ENCODE measurements around the gene SESTD1. TPM values are rescaled to one million over a fixed set of nuclear protein-coding genes. Genes with fewer than 3 reads are reported as not detected.

Gene SESTD1
- polyA plus RNA-seq, 1 donor from 2014 or later: 39.5 TPM

GRCh38 chr2:179233083-179233490, 31.5 kb downstream of the SESTD1 start:
- peaks cover 60% of the 10 kb centered on the region for H3K79me2 ChIP-seq (replicated peaks; ENCODE audit: insufficient read depth, low read length)
- TF ChIP-seq SMC3 (conservative IDR thresholded peaks at IDR 0.05; ENCODE audit: poor library complexity) (no peak), TAF1 (IDR thresholded peaks at IDR 0.05; ENCODE audit: low read depth) (no peak), POLR2AphosphoS5 (IDR thresholded peaks at IDR 0.05) (no peak), CTCF (IDR thresholded peaks at IDR 0.05; ENCODE audit: poor library complexity, severe bottlenecking) (no peak)

GRCh38 chr2:179226961-179227259, 37.7 kb downstream of the SESTD1 start:
- Histone ChIP-seq H3K4me3 (ENCODE audit: low read length) (no peak overlapping the region), H3K9ac (ENCODE audit: low read length) (no peak overlapping the region), H4K20me1 (ENCODE audit: insufficient read depth) (no peaks in the 10 kb centered on the region), H3K27ac (ENCODE audit: low read length) (no peak overlapping the region), H3K79me2 (replicated peaks; ENCODE audit: insufficient read depth, low read length) (peaks cover 77% of the 10 kb centered on the region), H3K36me3 (ENCODE audit: insufficient read depth, low read length) (no peaks in the 10 kb centered on the region), H3K9me3 (ENCODE audit: low read length) (no peaks in the 10 kb centered on the region), H3F3A (ENCODE audit: insufficient read depth, low read length, poor library complexity, severe bottlenecking) (no peaks in the 10 kb centered on the region), H3K9me2 (ENCODE audit: insufficient read depth, low read length) (no peaks in the 10 kb centered on the region), H3K27me3 (ENCODE audit: insufficient read depth, low read depth, low read length) (no peaks in the 10 kb centered on the region), H2AFZ (ENCODE audit: low read depth, low read length) (no peak overlapping the region), H3K4me2 (ENCODE audit: low read length) (no peak overlapping the region)
- TF ChIP-seq POLR2AphosphoS5 (IDR thresholded peaks at IDR 0.05): no peak
- no peak for TF ChIP-seq EP300 (conservative IDR thresholded peaks at IDR 0.05; ENCODE audit: poor library complexity, severe bottlenecking)
- no peak for TF ChIP-seq REST (IDR thresholded peaks at IDR 0.05; ENCODE audit: borderline replicate concordance)
- no peak for TF ChIP-seq RAD21 (conservative IDR thresholded peaks at IDR 0.05)

More at GRCh38 chr2:179233083-179233490, 31.5 kb downstream of the SESTD1 start:
- Histone ChIP-seq H3K27me3 (ENCODE audit: insufficient read depth, low read depth, low read length) (no peaks in the 10 kb centered on the region), H3K36me3 (ENCODE audit: insufficient read depth, low read length) (no peaks in the 10 kb centered on the region), H3F3A (ENCODE audit: insufficient read depth, low read length, poor library complexity, severe bottlenecking) (no peaks in the 10 kb centered on the region), H3K27ac (ENCODE audit: low read length) (no peak overlapping the region), H3K4me3 (ENCODE audit: low read length) (no peak overlapping the region), H4K20me1 (ENCODE audit: insufficient read depth) (no peaks in the 10 kb centered on the region), H3K9me3 (ENCODE audit: low read length) (no peaks in the 10 kb centered on the region), H3K4me2 (ENCODE audit: low read length) (no peak overlapping the region), H3K9me2 (ENCODE audit: insufficient read depth, low read length) (no peaks in the 10 kb centered on the region), H2AFZ (ENCODE audit: low read depth, low read length) (no peak overlapping the region), H3K9ac (ENCODE audit: low read length) (no peak overlapping the region)

- no peaks in the 10 kb centered on the region for H3K27me3 ChIP-seq (ENCODE audit: insufficient read depth, low read depth, low read length)
- H3F3A ChIP-seq (ENCODE audit: insufficient read depth, low read length, poor library complexity, severe bottlenecking): no peaks in the 10 kb centered on the region
- no peaks in the 10 kb centered on the region for H3K9me3 ChIP-seq (ENCODE audit: low read length)
- H4K20me1 ChIP-seq (ENCODE audit: insufficient read depth): no peaks in the 10 kb centered on the region
- no peak overlapping the region for H3K9ac ChIP-seq (ENCODE audit: low read length)
- TF ChIP-seq EZH2 (IDR thresholded peaks at IDR 0.05; ENCODE audit: borderline replicate concordance, insufficient read depth, low read length, poor library complexity, severe bottlenecking) (no peak), REST (IDR thresholded peaks at IDR 0.05; ENCODE audit: borderline replicate concordance) (no peak), SMC3 (conservative IDR thresholded peaks at IDR 0.05; ENCODE audit: poor library complexity) (no peak), RAD21 (conservative IDR thresholded peaks at IDR 0.05) (no peak), POLR2AphosphoS5 (IDR thresholded peaks at IDR 0.05) (no peak), CTCF (IDR thresholded peaks at IDR 0.05; ENCODE audit: poor library complexity, severe bottlenecking) (no peak)
- peaks cover 76% of the 10 kb centered on the region for H3K79me2 ChIP-seq (replicated peaks; ENCODE audit: insufficient read depth, low read length)
- H3K36me3 ChIP-seq (ENCODE audit: insufficient read depth, low read length): no peaks in the 10 kb centered on the region
- H3K9me2 ChIP-seq (ENCODE audit: insufficient read depth, low read length): no peaks in the 10 kb centered on the region
- H3K4me3 ChIP-seq (ENCODE audit: low read length): no peak overlapping the region
- no peak overlapping the region for H3K4me2 ChIP-seq (ENCODE audit: low read length)
- no peak overlapping the region for H3K27ac ChIP-seq (ENCODE audit: low read length)
- H2AFZ ChIP-seq (ENCODE audit: low read depth, low read length): no peak overlapping the region
Observed at GRCh38 chr2:179226203-179226960, 38.2 kb downstream of the SESTD1 start.

All from neural cell (in vitro differentiated cells).